Cerebellar nuclear complex (tissue), 1 donor: ENCODE data around the gene MIPOL1.

Experiments used
- DNase-seq, 2 experiments: peaks; one replicate each; lab custom pipeline; 2025; lab: John Stamatoyannopoulos, UW

MIPOL1 gene

DNA sequence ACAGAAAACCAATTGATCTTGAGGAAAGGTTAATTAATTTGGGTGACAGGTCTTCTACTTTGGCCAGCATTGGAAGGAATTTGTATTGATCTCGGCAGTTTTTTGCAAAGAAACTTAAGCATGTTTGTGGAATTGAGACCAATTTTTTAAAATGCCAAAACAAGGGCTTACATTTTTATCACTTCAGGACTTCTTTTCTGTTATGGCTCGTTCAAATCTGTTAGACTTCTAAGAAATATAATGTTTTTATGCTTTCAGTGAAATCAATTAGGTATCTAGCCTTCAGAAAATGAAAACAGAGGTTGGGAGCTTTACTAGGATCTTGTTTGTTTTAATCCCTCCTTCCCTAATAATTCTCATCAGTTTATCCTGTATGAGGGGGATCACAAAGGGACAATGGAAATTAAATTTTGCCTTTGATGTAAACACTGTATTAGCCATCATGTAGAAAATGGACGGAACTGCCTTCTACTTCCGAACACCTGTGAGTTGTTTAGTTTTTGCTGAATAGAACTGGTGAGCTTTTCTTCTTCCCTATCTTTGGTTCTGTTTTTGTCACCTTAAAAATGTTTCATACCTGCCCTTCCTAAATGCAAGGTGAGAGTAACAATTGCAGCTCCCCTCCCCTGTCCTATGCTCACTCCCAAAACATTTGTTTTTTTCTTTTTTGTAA is 389.5 kb downstream of the MIPOL1 start:
- no peak for DNase-seq

- DNase-seq = no peak
Observed at GRCh38 chr14:37587881-37588666, 390.3 kb downstream of the MIPOL1 start.

DNA sequence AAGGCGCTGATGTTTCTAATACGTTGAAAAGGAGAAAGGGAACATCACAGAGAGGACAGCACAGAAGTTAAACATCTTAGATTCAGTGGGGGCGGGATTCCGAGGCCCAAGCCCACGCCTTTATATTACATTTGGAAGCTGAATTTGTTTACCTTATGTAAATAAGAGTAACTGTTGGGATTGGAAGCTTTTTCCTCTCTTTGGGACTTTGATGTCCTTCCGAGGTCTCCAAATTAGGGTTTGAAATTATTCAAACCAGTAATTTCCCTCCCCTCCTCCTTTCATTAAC is 390.9 kb downstream of the MIPOL1 start:
- no peak for DNase-seq

DNA sequence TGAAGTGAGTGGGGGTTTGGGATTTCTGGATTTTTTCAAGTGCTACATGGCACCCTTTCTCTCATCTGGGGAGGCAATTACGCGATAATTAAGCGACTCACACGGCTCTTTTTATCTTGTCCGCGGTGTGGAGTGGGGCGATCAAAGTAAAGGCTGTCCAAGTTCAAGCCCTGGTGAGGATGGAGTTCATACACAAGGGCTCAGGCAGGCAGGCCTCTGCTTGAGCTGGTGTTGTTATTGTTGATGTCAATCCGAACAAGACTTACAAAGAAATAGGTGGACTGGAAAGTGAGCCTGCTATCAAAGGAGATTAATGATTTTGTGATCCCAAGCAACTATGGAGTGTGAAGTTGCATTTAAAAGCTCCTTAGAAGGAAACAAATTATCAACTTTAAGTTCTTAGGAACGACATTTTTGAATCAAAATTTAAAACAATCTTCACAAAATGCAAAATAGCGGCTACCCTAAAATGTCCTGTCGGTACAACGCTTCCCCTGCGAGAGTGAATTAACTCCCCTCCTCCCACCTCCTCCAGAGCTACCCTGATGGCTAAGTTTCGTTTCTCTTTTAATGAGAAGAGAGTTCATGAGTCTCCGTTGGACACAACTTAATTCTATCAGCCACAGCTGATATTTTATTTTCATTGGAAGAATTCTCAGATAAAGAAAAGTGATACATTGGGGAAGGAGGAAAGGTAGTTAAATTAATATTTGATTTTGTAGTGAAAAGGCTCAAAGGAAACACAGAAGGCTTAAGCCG is 391.4 kb downstream of the MIPOL1 start:
- DNase-seq = no peak

- no peak for DNase-seq
Observed at GRCh38 chr14:37589715-37590427, 392.1 kb downstream of the MIPOL1 start.

DNA sequence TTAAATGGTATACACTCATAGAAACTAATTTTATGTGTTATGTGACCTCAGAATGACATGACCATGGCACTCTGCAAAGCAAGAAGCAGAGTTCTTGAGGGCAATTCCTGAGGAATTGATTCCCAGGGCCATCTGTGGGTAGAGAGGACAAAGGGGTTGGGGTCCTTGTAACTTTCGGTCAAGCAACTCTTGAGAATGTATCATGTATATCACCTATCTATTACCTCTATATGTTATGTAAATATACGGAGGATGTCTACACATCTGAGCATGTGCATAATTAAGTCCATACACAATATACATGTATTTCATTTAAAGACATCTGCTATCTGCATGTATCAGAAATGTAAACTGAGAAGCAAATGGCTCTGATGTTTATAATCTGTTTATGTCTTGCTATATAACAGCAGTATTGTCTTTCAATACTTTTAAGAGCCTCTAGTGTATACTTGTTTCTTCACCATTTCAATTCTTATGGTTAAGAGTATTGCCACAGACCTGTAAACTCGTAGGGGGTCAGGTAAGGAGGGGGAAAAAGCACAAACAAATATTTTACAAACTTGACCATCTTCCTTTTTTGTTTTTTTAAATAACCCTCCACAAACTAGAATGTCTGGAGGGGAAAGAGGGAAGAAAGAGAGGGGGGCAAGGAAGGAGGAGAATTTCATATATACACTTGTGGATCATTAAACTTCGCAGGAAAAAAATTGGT is 392.8 kb downstream of the MIPOL1 start:
- no peak for DNase-seq

- no peak for DNase-seq
Observed at GRCh38 chr14:37591311-37591940, 393.7 kb downstream of the MIPOL1 start.

- no peak for DNase-seq
Observed at GRCh38 chr14:37591941-37592481, 394.3 kb downstream of the MIPOL1 start.

DNA sequence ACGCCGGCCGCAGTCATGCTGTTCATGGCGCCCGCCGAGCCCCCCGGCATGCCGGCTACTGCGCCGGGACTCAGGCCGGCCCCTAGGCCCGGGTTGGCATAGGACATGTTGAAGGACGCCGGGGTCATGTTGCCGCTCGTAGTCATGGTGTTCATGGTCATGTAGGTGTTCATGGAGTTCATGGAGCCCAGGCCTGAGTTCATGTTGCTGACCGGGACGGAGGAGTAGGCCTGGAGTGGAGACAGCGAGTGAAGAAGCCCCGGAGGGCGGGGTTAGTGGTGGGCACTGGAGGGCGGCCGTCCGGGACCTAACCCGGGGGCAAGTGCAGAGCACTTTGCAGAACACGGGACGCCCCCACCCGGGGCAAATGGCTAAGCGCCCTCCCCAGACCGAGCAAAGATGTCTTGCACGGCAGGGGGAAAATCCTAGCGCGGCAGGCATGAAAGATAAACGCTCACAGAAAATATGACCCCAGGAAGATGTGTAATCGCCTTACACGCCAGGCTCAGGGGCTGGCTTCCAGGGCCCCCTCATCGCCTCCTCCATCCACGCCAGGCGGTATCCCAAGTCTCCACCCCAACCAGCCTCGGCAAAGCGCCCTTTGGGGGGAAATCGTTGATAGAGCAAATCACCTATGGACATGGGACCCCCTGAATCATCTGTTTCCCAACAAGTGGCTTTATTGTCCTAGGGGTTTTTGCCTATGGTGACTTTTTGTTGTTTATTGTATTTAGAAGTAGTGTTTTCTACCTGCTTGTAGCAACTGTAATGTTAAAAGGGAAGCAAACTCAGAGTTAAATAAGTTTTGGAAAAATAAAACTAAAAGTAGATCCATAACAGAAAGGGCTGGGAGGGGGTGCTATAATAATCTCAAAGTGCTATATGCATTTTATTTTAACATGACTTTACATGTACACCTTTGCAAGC is 395.0 kb downstream of the MIPOL1 start:
- DNase-seq = no peak

- DNase-seq = no peak
Observed at GRCh38 chr14:37593511-37594237, 395.9 kb downstream of the MIPOL1 start.

DNA sequence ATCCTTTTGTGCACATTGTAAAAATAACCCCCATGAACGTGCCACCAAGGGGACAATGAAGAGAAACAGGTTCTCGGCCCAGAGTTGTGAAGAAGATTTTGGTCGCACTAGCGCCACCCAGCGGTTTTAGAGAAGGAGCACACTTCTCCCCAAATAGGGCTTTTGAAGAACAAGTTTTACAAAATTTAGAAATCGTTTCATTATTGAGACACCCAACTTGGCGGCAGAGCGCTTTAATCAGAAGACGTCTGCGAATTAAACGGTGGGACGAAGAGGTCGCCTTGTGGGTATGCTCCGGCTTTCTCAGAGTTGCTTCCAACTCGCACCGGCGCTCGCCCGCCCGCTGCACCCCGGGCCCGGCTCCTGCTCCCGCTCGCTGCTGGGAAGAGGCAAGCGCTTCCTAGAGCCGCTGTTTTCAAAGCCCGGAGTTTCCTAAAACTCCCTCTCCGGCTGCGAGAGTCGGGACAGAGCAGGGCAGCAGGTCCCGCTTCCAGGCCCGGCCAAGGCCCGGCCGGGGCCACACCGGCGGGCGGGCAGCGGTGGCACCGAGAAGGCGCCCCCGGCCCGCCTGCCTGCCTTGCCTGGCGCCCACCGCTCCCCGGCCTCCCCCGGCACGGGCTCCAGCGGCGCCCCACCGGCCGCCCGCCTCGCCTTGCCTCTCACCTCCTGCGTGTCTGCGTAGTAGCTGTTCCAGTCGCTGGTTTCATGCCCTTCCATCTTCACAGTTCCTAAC is 396.7 kb downstream of the MIPOL1 start:
- no peak for DNase-seq

DNA sequence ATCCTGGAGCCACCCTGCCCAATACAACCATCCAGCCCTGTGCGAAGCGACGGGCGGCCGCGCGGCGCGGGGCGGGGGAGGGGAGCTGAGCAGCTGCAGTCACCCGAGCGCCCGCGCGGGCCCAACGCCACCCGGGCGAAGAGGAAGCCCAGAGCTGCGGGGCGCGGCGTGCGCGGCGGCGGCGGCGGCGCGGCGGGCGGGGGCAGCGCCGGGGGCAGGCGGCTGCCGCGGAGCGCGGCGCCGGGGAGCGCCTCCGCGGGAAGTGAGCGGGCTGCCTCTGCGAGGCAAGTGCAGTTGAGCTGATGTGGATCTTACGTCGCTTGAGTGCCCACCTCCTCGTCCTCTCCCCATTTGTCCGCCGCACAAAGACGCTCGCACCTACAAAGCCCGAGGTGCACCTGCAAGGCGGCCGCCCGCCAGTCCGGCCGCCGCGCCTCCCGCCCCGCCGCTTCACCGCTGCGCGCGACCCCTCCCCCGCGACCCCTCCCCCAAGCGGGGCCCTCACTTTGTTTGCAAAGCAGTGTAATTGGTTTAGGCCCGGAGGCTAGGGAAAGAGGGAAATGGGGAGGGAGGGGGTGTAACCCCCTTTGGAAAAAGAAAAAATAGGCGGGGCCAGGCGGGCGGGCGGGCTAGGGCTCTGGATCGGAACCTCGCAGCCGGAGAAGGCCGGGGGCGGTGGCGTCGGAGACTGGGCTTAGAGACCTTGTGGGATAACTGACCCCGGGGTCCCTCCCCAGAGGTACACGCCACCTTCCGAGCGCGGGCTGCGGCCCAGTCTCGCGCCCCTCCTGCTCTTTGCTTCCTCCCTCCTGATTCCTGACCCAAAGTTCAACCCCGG is 397.5 kb downstream of the MIPOL1 start, which contains the start of the genes FOXA1 and TTC6:
TSS of gene FOXA1 (minus strand) at position 279 of the 838 bp plus-strand sequence. CDS start at position 2, 277 bp downstream.
TSS of gene TTC6 (plus strand) at position 659 of the 838 bp plus-strand sequence. CDS start 26,436 bp downstream, outside the sequence.
- DNase-seq = no peak

- DNase-seq = no peak
Observed at GRCh38 chr14:37595809-37596621, 398.3 kb downstream of the MIPOL1 start.

DNA sequence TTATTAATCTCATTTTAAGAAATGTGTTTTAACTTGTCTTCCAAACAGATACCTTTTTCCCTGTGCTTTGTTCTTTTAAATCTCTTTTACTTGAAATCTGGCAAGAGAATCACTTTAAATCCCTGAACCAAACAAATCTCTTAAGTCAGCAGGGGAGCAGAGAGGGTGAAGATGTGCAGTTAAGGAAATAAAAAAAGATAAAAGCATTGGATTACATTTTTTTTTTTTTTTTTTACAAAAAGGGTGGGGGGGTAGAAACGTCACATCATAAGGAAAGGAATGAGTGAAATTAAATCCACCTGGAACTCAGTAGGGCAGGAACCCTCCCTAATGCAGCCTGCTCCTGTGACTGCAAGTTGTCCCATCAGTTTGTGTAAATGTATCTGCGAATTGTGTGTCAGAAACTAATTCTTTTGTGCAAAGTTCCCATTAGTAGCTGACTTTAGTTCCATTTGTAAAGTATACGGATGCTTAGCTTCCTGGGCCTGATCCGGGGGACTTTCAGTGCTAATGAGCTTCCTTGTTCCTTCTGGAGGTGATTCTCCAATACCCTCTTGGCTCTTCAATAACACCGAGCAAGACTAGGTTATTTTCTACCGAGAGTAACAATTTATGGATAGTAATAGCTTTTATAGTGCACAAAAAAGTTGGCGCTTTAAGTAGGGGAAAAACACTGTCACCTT is 399.2 kb downstream of the MIPOL1 start:
- DNase-seq = no peak

- DNase-seq = no peak
Observed at GRCh38 chr14:37597538-37597913, 399.8 kb downstream of the MIPOL1 start.
